Prostate gland (tissue), 2 donors: ENCODE measurements around the gene CDK10.

ENCODE experiments used
- CTCF ChIP-seq, 4 experiments: fragments of 200-600 bp in 2 of 4; fragments of 450-650 bp in 2 of 4; sonication (generic) in 2 of 4; IDR thresholded peaks; 1 replicate in 3 of 4; 2 replicates in 1 of 4; pipeline ENCODE4 v1.5.1; 2016 to 2019; ENCODE audit warnings: antibody characterized with exemption in 4 of 4, mild to moderate bottlenecking in 2 of 4, moderate library complexity in 2 of 4
- POLR2A ChIP-seq: fragments of 450-650 bp; IDR thresholded peaks from one replicate; pipeline ENCODE4 v1.6.1; 2016; ENCODE audit warnings: antibody characterized with exemption, mild to moderate bottlenecking
- POLR2AphosphoS5 ChIP-seq: sonication (generic); formaldehyde crosslinking; IDR thresholded peaks from one replicate; pipeline ENCODE4 v1.6.1; 2017; ENCODE audit warnings: antibody characterized with exemption

GRCh38 chr16:89661215-89661614, 25.3 kb upstream of the CDK10 start:
- TF ChIP-seq CTCF (IDR thresholded peaks at IDR 0.05), result no peak
- TF ChIP-seq POLR2AphosphoS5, result no peak
- no peak for TF ChIP-seq POLR2A
